Measurements from ENCODE around the gene RPS6KB2. TPM values are rescaled to one million over a fixed set of nuclear protein-coding genes. Genes with fewer than 3 reads are reported as not detected.

The RPS6KB2 gene
- total RNA-seq, 1 donor from 2014 or later, result 40.0 TPM

DNA sequence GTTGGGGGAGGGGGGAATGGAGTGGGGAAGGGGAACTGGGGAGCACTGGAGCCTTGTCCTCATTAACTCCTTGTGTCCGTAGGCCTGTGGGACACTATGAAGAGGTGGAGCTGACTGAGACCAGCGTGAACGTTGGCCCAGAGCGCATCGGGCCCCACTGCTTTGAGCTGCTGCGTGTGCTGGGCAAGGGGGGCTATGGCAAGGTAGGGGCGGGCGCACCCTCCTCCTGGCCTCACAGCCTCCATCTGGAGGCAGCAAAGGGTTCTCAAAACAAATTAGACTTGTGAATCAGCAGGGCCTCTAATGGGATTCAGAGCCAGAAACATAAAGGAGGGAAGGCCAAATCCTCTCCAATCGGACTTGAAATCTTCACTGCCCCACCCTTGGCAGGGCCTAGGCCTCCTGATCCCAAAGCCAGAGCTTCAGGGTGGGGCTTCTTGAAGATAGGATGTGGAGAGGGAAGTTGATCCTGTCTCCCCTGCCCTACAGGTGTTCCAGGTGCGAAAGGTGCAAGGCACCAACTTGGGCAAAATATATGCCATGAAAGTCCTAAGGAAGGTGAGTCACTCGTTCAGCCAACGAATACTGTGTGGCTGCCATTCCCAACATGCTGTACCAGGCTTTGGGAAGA lies 859 bp downstream of the RPS6KB2 start:
- Histone ChIP-seq H3K9me3 (no peaks in the 10 kb centered on the region), H3K4me1 (peaks cover 17% of the 10 kb centered on the region), H3K4me3 (peak overlapping the region; percentile 88), H3K36me3 (peaks cover 36% of the 10 kb centered on the region), H3K27me3 (no peaks in the 10 kb centered on the region), H3K27ac (peak overlapping the region; percentile 92)
- no peak for ATAC-seq
- no peak for TF ChIP-seq CTCF (IDR thresholded peaks at IDR 0.05)
- DNase-seq, result no peak
- intact Hi-C loops (cut with DNase I), result no loop called here

- ATAC-seq (no peak), DNase-seq (no peak)
- no peak for TF ChIP-seq CTCF (IDR thresholded peaks at IDR 0.05)
- intact Hi-C loops (cut with DNase I), result no loop called here
- peaks cover 42% of the 10 kb centered on the region for H3K36me3 ChIP-seq
- H3K27ac ChIP-seq, result no peak overlapping the region
- H3K4me3 ChIP-seq, result no peak overlapping the region
- no peaks in the 10 kb centered on the region for H3K9me3 ChIP-seq
- H3K4me1 ChIP-seq, result peaks cover 17% of the 10 kb centered on the region
- no peaks in the 10 kb centered on the region for H3K27me3 ChIP-seq
Observed at GRCh38 chr11:67429722-67430121, 1.4 kb downstream of the RPS6KB2 start.

- Histone ChIP-seq H3K27ac (no peak overlapping the region), H3K27me3 (no peaks in the 10 kb centered on the region), H3K4me1 (peaks cover 17% of the 10 kb centered on the region), H3K4me3 (no peak overlapping the region), H3K9me3 (no peaks in the 10 kb centered on the region), H3K36me3 (peaks cover 52% of the 10 kb centered on the region)
- ATAC-seq (no peak), DNase-seq (no peak)
- no peak for TF ChIP-seq CTCF (IDR thresholded peaks at IDR 0.05)
- intact Hi-C loops (cut with DNase I), result no loop called here
Observed at GRCh38 chr11:67431346-67432249, 3.3 kb downstream of the RPS6KB2 start.

DNA sequence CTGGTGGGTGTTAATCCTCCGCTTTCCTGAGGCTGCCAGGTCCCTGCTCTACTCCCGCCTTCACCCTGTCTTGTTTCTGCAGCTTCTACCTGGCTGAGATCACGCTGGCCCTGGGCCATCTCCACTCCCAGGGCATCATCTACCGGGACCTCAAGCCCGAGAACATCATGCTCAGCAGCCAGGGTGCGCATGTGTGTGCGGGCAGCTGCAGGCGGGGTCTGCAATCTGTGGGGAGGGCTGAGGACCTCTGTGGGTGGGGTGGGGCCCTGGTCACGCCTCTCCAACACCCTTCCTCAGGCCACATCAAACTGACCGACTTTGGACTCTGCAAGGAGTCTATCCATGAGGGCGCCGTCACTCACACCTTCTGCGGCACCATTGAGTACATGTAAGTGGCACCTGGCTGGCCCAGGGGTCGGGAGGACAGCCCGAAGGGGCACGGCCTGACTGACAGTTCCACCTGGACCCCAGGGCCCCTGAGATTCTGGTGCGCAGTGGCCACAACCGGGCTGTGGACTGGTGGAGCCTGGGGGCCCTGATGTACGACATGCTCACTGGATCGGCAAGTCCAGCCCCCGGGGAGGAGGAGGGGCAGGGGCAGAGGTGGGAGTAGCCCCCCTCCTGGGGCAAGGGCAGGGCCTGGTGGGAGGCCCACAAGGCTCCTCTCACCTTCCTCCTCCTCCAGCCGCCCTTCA lies 4.5 kb downstream of the RPS6KB2 start:
- Histone ChIP-seq H3K36me3 (peaks cover 57% of the 10 kb centered on the region), H3K27me3 (no peaks in the 10 kb centered on the region), H3K4me3 (no peak overlapping the region), H3K4me1 (peaks cover 11% of the 10 kb centered on the region), H3K27ac (peak overlapping the region; percentile 3), H3K9me3 (no peaks in the 10 kb centered on the region)
- ATAC-seq (no peak), DNase-seq (no peak)
- intact Hi-C loops (cut with DNase I), result no loop called here
- no peak for TF ChIP-seq CTCF (IDR thresholded peaks at IDR 0.05)

GRCh38 chr11:67433536-67434394 lies 5.5 kb downstream of the RPS6KB2 start:
- peaks cover 61% of the 10 kb centered on the region for H3K36me3 ChIP-seq
- peak overlapping the region; percentile 3 for H3K27ac ChIP-seq

More at GRCh38 chr11:67433536-67434394, 5.5 kb downstream of the RPS6KB2 start:
- Histone ChIP-seq H3K4me3 (no peak overlapping the region), H3K27me3 (no peaks in the 10 kb centered on the region), H3K4me1 (peaks cover 11% of the 10 kb centered on the region), H3K9me3 (no peaks in the 10 kb centered on the region)
- no peak for DNase-seq
- no peak for ATAC-seq
- no peak for TF ChIP-seq CTCF (IDR thresholded peaks at IDR 0.05)
- intact Hi-C loops (cut with DNase I), result no loop called here
